ENCODE data around the gene GNAQ.
A peak's percentile ranks its signal among the peaks of the same experiment; 100 is the strongest.

The GNAQ gene

GRCh38 chr9:77969083-77969482 is 62.5 kb downstream of the GNAQ start:
- peak in 1 of 3 experiments; percentile 24 for DNase-seq

DNA sequence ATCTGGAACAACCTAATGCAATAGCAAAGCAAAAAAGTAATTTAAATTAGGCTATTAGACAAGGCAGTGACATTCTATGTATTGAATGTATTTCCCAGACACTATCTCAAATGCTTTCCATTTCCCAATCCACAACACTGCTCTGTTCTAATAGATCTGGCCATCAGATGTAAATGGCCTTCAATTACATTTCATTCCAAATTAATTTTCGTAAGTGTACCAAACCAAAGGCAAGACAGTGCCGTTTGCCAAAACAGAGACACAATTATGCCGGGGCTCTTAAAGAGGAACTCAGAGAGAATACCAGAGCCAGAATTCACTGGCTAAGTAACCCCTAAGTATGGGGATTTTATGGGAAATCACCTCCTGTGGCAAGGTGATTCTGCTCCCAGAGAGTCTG is 63.1 kb downstream of the GNAQ start:
- DNase-seq, result no peak

DNA sequence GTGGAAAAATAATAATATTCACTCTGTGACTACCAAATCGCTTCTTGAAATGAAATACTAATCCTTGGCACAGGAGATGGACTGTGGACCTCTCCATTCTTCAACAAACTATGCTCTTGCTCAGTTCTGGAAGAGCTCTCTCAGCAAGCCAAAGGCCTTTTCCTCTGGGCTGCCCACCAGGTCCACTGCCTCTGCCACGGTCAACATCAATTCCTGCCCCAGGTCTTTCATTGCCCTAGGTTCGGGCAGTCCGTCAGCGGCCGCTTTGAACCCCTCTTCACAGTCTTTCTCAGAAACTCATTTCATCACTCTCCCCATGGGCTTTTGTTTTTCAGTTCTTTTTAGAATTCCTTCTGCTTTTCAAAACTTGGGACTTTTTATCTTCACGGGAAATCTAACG is 64.9 kb downstream of the GNAQ start:
- DNase-seq, result no peak

GRCh38 chr9:77965445-77966123 is 66.0 kb downstream of the GNAQ start:
- peak in 2 of 3 experiments; percentile 51 to 80 for DNase-seq

DNA sequence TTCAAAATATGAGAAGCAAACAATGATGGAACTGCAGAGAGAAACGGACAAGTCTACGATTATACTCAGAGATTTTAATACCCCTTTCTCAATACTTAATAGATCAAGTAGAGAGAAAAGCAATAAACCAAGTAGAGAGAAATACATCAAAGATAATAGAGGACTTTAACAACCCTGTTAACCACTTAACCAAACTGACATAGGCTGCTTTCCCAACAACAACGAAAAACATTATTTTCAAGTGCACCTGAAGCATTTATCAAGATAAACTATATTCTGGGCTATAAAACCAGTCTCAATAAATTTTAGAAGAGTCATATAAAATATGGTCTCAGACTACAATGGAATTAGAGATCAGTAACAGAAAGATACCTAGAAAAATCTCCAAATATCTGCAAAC is 67.4 kb downstream of the GNAQ start:
- no peak for DNase-seq

GRCh38 chr9:77961541-77961940 is 70.1 kb downstream of the GNAQ start:
- DNase-seq, result no peak

GRCh38 chr9:77960356-77961153 is 71.1 kb downstream of the GNAQ start:
- DNase-seq, result no peak

GRCh38 chr9:77959803-77960202 is 71.8 kb downstream of the GNAQ start:
- DNase-seq, result no peak

DNA sequence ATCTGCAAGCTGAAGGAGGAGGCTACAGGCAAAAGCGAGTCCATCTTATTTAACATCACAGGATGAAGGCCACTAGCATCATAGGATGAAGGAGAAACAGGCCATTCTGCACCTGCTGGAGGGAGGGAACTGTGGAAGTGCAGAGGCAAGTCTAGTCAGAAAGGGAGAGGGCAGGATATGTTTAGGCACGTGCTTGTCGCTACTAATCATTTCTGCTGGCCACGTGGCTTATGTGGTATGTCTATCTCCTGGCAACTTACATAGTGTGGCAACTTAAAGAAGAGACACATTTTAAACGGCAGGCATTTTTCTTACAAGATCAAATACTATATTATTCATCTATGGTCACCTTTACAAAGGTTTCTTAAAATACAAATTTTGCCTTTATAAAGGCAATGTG is 74.0 kb downstream of the GNAQ start:
- DNase-seq, result no peak

- peak in 2 of 3 experiments; percentile 8 to 36 for DNase-seq
Measured at GRCh38 chr9:77956555-77956954, 75.1 kb downstream of the GNAQ start.

DNA sequence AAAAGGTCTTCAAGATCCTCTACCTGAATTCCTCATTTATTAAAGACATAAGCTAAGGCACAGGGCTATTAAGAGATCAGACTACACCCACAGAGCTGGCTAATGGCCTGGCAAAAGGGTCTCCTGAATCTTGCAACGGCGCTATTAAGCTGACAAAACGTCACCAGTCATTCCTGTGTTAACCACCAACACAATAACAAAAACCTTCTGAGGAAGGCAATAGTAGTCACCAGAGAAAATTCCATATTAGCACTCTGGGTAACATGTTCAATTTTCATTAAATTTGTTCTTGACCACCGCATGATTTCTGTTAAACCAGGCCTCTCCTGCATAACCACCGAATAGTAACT is 77.0 kb downstream of the GNAQ start:
- no peak for DNase-seq

GRCh38 chr9:77954013-77954665 is 77.5 kb downstream of the GNAQ start:
- DNase-seq, result no peak

DNA sequence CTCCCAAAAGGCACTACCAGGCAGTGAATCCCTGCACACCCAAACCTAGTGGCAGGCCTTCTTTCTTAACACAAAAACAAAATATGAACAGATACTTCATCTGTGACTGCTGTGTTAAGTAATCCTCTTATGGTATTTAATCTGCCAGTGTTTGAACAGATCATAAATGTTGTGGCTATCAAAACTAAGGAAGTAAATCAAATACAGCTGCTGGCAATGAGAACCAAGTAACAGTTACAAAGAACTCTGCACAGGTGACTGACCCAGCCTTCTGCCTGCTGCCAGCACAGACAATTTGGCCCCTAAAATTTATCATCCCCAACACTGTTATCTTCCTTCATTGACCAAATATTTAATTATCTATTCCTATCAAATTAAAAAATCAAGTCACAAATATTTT is 78.0 kb downstream of the GNAQ start:
- peak; percentile 19 to 80 (median 36) for DNase-seq

- peak; percentile 14 to 83 (median 36) for DNase-seq
Measured at GRCh38 chr9:77952635-77953328, 78.8 kb downstream of the GNAQ start.

DNA sequence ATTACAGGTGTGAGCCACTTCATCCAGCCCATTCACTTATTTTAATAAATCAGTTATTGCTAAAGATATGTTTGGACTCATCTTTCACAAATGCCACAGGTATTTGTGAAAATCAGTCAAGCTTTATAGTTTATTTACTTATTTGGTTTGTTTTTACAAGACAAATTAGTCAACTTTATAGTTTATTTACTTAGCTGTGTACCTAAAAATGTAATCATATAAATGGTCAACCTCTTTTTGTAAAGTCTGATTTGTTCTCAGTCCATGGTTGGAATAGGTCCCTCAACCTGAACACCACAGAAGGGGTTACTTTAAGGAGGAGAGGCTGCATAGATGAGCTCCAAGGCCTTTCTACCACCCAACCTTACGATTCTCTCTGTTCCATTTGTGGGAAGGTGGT is 80.2 kb downstream of the GNAQ start:
- no peak for DNase-seq

- no peak for DNase-seq
Measured at GRCh38 chr9:77949751-77950436, 81.7 kb downstream of the GNAQ start.

DNA sequence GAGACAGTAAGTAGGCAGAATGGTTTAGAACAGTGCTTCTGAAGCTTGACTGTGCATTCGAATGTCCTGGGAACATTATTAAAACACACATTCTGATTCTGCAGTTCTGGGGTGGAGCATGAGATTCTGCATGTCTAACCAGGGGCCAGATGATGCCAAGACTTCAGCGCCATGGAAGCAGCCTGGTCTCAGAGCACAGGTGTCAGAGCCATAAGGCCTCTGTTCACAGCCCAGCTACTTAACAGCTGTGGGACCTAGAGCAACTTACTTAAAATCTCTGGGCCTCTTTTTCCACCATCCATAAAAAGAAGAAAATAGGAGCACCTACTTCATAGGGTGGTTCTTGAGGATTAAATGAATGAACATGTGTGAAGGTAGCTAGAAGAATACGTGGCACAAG is 84.0 kb downstream of the GNAQ start:
- no peak for DNase-seq

DNA sequence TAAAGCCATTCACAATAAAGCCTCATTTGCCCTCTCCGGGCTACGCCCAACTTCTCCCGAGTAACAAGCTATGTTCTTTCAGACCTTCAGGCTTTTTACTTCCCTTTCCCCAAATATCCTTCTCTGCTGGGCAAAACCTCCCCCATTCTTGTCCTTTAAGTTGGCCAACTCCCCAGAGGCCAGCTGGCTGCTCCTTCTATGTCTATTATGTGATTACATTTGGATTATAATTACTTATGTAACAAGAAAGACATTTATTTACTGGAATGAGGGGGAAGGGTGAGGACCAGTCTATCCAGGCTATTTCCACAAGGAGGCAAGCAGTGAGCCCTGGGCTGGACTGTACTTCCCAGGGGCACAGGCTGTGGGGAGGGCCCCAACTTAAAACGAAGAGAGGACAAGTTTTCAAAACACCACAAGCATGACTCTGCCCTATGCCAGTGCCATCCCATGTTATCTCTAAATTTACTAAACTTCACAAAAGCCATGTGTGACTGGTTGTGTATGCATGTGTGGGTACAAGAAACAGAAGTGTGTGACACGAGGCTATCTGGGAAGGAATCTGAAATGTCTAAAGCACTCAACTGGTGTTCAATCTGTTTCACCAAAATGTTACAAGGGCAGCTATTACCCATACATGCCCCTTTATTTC is 84.5 kb downstream of the GNAQ start:
- peak in 2 of 3 experiments; percentile 38 to 63 for DNase-seq

DNA sequence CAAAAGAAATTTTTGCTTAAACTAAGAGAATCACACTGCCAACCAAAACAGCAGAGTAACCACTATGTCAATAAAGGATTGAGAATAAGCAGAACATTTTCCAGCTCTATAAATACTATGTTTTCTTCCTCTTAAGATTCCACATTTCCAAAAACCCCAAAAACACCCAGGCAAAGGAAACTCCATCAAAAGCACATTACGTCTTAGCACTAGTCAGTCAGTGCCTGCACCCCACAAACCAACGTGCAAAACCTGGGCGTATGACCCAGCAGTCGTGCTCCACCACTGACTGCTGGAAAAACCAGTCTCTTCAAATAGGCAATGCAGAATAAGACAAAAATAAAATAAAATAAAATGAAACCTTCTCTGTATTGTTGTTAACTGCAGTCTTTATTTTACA is 85.3 kb downstream of the GNAQ start:
- DNase-seq, result no peak

- no peak for DNase-seq
Measured at GRCh38 chr9:77945798-77946197, 85.8 kb downstream of the GNAQ start.

GRCh38 chr9:77944556-77945243 is 86.9 kb downstream of the GNAQ start:
- no peak for DNase-seq

GRCh38 chr9:77943057-77943456 is 88.6 kb downstream of the GNAQ start:
- DNase-seq, result no peak

All from NCI-H1417 (cell line).